ENCODE measurements around the gene PLCXD1. TPM values are rescaled to one million over a fixed set of nuclear protein-coding genes. Genes with fewer than 3 reads are reported as not detected.

Gene PLCXD1
- total and polyA plus RNA-seq, 9 of the 15 experiments (the other 6 are each of a cell fraction or from before 2014, with no cell fraction given): 6.0 to 60.2 (median 39.5) TPM

DNA sequence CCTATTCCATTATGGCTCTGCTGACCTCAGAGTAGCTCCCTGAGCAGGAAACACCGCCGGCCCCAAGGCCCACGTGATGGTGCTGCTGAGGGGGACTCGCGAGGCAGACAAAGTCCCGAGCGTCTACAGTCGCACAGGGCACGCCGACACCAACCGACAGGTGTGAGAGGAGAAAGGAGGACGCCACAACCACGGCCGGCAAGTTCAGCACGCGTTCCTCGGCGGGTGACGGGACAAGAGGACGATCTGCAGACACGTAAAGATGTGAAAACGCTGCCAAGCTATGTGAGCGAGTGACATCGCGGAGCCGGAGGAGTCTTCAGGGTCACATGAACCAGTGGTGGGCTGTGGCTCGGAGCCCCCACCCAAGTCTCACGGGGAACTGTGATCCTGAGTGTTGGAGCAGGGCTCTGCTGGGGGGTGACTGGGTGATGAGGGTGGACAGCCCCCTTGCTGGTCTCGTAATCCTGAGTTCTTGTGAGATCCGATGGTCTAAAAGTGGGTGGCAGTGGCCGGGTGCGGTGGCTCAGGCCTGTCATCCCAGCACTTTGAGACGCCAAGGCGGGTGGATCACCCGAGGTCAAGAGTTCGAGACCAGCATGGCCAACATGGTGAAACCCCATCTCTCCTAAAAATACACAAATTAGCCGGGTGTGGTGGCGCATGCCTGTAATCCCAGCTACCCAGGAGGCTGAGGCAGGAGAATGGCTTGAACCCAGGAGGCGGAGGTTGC, 71.6 kb downstream of the PLCXD1 start:
- intact Hi-C loops (cut with micrococcal nuclease) (no loop called here), in situ Hi-C loops (cut with MboI) (no loop called here)
- H2AFZ ChIP-seq (ENCODE audit: low read depth, low read length): no peak overlapping the region
- TF ChIP-seq KLF10 (CRISPR knock-in tag; IDR thresholded peaks at IDR 0.05) (no peak), GTF2A2 (tag; IDR thresholded peaks at IDR 0.05) (no peak), KAT8 (IDR thresholded peaks at IDR 0.05; ENCODE audit: low read depth) (no peak), RBM14 (IDR thresholded peaks at IDR 0.05; ENCODE audit: borderline replicate concordance, insufficient read depth, low read depth, low read length) (no peak), ZNF274 (IDR thresholded peaks at IDR 0.05; ENCODE audit: borderline replicate concordance, low read depth, low read length) (no peak), SIN3B (IDR thresholded peaks at IDR 0.05; ENCODE audit: low read depth) (no peak), DPF2 (IDR thresholded peaks at IDR 0.05) (no peak), FOXK2 (conservative IDR thresholded peaks at IDR 0.05 in 1 of 2, IDR thresholded peaks at IDR 0.05 in 1 of 2; ENCODE audit: low read depth in 2 of 2) (no peak), ZNF3 (CRISPR knock-in tag; IDR thresholded peaks at IDR 0.05) (no peak)
- TF ChIP-seq, protein P1, sequence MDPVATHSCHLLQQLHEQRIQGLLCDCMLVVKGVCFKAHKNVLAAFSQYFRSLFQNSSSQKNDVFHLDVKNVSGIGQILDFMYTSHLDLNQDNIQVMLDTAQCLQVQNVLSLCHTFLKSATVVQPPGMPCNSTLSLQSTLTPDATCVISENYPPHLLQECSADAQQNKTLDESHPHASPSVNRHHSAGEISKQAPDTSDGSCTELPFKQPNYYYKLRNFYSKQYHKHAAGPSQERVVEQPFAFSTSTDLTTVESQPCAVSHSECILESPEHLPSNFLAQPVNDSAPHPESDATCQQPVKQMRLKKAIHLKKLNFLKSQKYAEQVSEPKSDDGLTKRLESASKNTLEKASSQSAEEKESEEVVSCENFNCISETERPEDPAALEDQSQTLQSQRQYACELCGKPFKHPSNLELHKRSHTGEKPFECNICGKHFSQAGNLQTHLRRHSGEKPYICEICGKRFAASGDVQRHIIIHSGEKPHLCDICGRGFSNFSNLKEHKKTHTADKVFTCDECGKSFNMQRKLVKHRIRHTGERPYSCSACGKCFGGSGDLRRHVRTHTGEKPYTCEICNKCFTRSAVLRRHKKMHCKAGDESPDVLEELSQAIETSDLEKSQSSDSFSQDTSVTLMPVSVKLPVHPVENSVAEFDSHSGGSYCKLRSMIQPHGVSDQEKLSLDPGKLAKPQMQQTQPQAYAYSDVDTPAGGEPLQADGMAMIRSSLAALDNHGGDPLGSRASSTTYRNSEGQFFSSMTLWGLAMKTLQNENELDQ (CRISPR knock-in tag; IDR thresholded peaks at IDR 0.05; ENCODE audit: borderline replicate concordance): no peak
- TF ChIP-seq, protein P2, sequence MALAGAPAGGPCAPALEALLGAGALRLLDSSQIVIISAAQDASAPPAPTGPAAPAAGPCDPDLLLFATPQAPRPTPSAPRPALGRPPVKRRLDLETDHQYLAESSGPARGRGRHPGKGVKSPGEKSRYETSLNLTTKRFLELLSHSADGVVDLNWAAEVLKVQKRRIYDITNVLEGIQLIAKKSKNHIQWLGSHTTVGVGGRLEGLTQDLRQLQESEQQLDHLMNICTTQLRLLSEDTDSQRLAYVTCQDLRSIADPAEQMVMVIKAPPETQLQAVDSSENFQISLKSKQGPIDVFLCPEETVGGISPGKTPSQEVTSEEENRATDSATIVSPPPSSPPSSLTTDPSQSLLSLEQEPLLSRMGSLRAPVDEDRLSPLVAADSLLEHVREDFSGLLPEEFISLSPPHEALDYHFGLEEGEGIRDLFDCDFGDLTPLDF (CRISPR knock-in tag; IDR thresholded peaks at IDR 0.05): no peak
- H4K20me1 ChIP-seq (replicated peaks; ENCODE audit: control insufficient read depth, insufficient read depth, low read length): no peaks in the 10 kb centered on the region
- no TSS peak for BruUV-seq (replicated peaks)
- POLR2A ChIA-PET: no interaction called here
- DNase-seq (ENCODE audit: extremely low read depth in 1 of 4, low spot score in 3 of 4): no peak
- H3K27ac ChIP-seq (ENCODE audit: extremely low read depth, low read depth, low read length): no peak overlapping the region
- no peak overlapping the region for H3K4me2 ChIP-seq (ENCODE audit: insufficient read depth, low read length)
- no peak for ATAC-seq
- no peaks in the 10 kb centered on the region for H3K36me3 ChIP-seq (ENCODE audit: control insufficient read depth, insufficient read depth, low read length)
- no peaks in the 10 kb centered on the region for H3K27me3 ChIP-seq (ENCODE audit: control insufficient read depth in 2 of 2, insufficient read depth in 2 of 2, low read length in 2 of 2)
- H3K9ac ChIP-seq (ENCODE audit: insufficient read depth in 1 of 2, low read depth in 2 of 2, low read length in 2 of 2): no peak overlapping the region
- H3K4me1 ChIP-seq (replicated peaks in 1 of 2; ENCODE audit: control insufficient read depth in 2 of 2, insufficient read depth in 2 of 2, low read length in 2 of 2): 0 out of 5 replicates have a peak, but pooled peaks cover 0 to 4% of the 10 kb centered on the region in 2 experiments
- WGBS (ENCODE audit: insufficient coverage, low coverage, missing lambda C conversion rate): 92% methylated on average over 14 of the region's 39 CpGs
- CTCF ChIA-PET (ENCODE audit: low intra/inter-chr PET ratio): no interaction called here
- H3K79me2 ChIP-seq (ENCODE audit: control insufficient read depth, insufficient read depth, low read length): no peaks in the 10 kb centered on the region
- H3K4me3 ChIP-seq: no peak overlapping the region
- no peaks in the 10 kb centered on the region for H3K9me3 ChIP-seq (replicated peaks; ENCODE audit: control insufficient read depth, insufficient read depth, low read depth, low read length)
- no peak for FAIRE-seq
- no peaks in the 10 kb centered on the region for H3K9me1 ChIP-seq (ENCODE audit: control insufficient read depth, insufficient read depth, low read length)
